Iris pigment epithelial cell (primary cell): Measurements from ENCODE around the gene LPIN2.

Experiments
- DNase-seq: peaks from one replicate; pipeline ENCODE4 v3.0.0-alpha.2; 2011; ENCODE audit warnings: low read depth

LPIN2 gene

DNA sequence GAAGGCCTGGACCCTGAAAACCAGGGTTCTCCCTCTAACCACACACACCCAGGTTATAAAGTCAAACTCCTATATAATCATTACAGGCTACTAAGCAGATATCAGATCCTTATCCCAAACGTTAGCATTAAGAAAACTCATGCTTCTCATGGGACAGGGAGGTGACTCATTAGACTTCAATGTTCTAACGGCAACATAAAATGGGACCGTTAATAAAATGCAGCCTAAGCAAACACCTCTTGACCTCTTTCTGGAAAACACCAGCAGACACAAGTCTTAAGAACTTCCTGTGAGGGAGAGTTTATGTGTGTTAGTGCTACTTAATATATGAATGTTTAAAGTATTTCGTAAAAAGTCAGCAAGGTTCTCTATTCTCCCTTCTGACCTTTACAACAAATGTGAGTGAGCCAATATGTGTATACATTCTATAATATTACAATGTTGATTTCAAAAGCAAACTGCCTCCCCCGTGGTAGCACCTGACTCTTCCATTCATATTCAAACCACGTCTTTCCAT is 31.7 kb downstream of the LPIN2 start:
- peak; percentile 98 for DNase-seq

DNA sequence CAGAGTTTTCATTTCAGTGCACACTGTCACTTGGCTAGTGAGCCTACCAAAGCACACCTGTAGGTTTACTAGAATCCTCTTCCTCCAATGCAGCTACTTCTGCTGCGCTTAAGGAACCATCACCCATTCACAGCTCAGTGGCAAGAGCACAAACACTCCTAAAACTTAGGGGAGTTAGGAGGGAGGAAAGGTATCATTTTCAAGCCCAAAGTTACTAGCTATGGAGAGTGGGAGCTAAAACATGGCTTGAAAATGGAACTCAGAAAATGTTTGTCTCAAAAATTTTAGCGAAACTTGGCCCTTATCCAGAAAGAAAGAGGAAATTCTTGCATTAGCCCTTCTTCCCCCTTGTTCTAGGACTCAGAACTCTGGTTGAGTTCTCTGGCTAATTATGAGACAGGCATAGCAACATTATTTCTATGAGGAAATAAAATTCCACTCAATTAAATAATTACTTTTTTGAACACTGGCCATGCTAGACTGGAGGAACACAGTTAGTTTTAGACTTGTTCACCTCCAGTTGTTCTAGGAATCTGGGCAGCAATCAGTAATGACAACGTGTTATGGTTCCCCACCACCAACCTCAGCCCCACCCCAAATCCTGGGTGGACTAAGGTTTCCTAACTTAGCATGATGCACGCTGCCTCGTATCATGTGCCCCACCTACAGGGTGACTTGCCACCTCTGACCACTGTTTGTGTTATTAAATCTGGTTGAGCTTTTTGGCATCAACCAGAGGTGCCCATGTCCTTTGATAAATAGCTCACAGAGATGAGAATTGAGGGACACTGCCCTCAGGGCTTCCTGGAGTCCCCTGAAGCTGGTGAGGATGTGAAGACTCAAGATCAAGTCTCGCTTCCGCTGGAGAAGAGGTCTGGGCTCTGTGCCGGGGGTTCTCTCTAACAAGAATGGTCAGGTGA is 32.8 kb downstream of the LPIN2 start:
- no peak for DNase-seq

- peak; percentile 93 for DNase-seq
Observed at GRCh38 chr18:2979129-2979528, 33.8 kb downstream of the LPIN2 start.

GRCh38 chr18:2978661-2979106 is 34.3 kb downstream of the LPIN2 start:
- peak; percentile 90 for DNase-seq

DNA sequence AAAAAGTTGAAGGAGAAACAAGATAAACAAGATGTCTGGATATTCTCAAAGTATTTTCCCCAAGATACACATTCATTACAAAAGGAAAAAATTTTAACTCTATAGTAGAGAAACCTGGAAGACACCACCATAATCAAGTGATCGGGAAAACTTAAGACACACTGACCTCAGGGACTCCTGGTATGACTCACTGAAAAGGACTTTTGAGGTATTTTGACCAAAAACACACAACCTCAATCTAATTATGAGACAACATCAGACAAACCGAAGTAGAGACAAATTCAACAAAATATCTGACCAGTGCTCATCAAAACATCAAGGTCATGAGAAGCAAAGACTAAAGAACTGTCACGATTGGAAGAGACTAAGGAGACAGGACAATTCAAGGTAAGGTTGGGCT is 34.7 kb downstream of the LPIN2 start:
- DNase-seq = peak; percentile 71

DNA sequence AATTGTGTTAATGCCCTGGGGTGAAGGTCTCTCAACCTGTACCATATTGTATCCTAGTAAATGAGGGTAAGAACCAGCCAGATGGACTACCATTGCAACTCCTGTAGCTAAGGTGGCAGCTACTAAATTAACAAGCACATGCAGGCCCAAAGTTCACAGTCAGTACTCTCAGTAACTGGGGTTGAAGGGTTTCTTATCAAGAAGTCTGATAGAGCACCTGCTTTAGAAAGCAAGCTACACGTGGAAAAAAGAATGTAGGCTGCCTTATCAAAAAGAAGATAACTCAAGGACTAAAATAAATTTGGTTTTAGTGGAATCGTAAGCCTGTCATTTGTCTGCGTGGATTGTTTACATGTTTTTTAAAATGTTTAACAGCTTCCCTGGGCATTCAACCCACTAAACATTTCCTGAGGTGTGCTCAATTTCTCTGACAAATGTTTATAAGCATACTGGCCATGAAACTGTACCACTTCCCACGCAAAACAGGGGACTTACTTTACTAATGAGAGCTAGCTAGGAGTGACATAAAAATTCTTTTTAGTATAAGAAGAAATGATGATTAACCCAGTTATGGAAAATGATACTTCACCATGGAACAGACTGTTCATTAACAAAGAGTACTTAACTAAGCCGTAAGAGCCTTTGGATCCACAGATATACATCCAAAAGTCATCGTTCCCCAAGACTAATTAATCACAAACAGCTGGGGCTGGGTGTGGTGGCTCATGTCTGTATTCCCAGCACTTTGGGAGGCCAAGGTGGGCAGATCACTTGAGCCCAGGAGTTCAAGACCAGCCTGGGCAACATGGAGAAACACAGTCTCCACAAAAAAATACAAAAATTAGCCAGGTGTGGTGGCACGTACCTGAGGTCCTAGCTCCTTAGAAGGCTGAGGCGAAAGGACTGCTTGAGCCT is 36.5 kb downstream of the LPIN2 start:
- DNase-seq = no peak

- DNase-seq = no peak
Observed at GRCh38 chr18:2974731-2975130, 38.2 kb downstream of the LPIN2 start.

DNA sequence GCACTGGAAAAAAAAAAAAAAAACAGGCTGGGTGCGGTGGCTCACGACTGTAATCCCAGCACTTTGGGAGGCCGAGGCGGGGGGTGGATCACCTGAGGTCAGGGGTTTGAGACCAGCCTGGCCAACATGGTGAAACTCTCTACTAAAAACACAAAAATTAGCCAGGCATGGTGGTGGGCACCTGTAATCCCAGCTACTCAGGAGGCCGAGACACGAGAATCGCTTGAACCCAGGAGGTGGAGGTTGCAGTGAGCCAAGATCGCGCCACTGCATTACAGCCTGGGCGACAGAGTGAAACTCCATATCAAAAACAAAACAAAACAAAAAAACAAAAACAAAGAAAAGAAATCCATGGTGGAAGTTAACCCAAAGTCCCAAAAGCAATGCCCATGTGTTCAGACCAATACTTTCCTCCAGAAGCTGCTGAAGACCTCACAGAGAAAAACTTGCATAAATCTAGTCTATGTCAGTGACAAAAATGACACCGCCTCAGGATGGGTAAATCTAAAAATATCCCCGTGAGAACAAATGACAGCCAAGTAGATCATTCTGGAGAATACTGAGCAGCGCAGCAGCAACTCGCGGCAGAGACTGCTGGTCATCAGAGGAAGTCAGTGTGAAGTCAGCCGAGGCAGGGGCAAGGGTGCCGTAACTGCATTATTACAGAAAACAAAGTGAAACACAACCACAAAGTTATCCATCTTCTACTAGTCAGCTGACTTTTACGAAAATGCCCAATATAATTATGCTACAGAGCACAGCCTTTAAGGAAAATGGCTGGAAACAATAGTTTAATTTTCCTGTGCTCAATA is 41.0 kb downstream of the LPIN2 start:
- DNase-seq = no peak

- DNase-seq = peak; percentile 73
Observed at GRCh38 chr18:2970772-2971659, 41.9 kb downstream of the LPIN2 start.

DNA sequence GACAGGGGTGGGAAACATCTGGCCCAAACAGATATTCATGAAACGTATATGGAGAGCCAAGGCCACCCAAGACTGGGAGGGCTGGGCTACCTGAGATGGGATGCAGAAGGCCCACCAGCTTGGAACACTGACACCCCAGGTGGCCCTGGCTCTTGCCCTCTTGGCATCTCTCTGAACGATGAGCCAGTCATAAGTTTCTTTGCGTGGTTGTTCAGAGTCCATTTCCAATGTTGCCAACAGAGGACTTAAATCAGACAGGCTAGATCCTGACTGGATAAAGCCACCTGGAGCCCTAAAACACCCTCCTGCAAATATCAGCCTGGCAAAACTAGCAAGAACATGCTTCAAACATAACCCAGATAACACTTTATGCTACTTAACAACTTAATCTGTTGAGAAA is 42.6 kb downstream of the LPIN2 start:
- no peak for DNase-seq

GRCh38 chr18:2969695-2970094 is 43.2 kb downstream of the LPIN2 start:
- DNase-seq = peak; percentile 55

DNA sequence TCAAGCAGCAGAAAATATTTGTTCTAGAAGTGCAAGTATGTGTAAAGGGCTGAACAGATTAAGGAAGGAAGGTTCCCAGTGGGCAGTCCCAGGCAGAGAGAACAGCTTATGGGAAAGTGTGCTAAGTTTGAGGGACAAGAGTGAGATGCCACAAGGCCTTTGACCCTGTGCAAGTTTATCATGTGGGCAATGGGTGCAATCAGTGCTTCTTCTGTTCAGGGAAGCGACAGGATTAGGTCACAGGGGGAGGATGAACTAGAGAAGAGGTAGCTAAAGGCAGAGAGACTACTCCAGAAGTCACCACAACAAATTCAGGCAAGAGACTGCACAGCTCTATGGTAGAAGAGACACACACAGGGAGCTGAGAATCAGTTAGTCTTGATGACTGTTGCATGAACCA is 44.3 kb downstream of the LPIN2 start:
- DNase-seq = peak; percentile 23

- DNase-seq = no peak
Observed at GRCh38 chr18:2967820-2968219, 45.1 kb downstream of the LPIN2 start.

DNA sequence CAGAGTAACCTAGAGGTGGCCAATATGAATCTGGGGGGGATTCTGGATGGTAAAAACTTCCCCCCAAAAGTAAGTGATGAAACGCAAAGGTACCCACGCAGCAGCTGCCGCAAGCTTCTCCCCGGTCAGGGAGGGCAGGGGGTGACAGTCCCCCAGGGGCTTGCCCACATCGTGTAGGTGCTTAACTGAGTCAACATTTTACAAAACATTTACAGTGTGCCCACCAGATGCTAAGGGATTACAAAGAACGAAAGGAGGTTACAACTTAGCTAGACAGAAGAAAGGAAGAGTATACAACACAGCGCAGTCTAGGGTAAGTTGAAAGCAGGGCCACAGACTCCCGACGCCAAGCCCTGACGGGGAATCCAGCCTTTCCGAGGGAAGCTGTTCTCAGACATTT is 45.6 kb downstream of the LPIN2 start:
- DNase-seq = no peak

GRCh38 chr18:2966560-2966959 is 46.4 kb downstream of the LPIN2 start:
- DNase-seq = no peak

GRCh38 chr18:2965797-2966196 is 47.1 kb downstream of the LPIN2 start:
- DNase-seq = no peak

DNA sequence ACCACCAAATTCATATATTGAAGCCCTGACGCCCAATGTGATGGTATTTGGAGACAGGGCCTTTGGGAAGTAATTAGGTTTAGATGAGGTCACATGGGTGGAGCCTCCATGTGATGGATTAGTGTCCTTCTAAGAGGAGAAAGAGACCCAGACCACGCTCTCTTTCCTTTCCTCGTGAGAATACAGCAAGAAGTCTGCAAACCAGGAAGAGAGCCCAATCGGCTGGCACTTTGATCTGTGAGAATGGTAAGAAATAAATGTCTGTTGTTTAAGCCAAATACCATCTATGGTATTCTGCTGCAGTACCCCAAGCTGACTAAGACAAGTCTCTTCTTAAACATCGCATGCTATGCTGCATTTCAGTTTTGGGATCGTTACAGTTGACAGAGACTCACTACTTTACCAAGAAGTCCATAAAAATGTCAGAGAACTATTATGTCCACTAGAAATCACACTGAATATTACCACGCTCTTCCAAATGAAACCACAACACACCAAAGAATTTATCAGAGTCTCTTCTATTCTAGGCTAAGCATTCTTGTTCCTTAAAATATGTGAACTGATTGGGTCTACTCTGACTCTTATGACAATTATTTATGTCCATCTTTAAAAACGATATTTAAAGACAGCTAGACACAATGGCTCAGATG is 48.5 kb downstream of the LPIN2 start:
- no peak for DNase-seq
